Endothelial cell (in vitro differentiated cells): ENCODE results near the gene LSG1. TPM values are rescaled to one million over a fixed set of nuclear protein-coding genes. Genes with fewer than 3 reads are reported as not detected.
A peak's percentile ranks its signal among the peaks of the same experiment; 100 is the strongest.

ENCODE experiments used
- DNase-seq: peaks from one replicate; pipeline ENCODE4 v3.0.0; 2021; ENCODE audit warnings: low spot score
- H3K27ac Mint-ChIP-seq: one replicate; pipeline ENCODE4 v1.8.0; 2021; ENCODE audit warnings: mixed read lengths, inconsistent platforms; ENCODE audit not compliant: unreplicated experiment
- H3K27me3 Mint-ChIP-seq: one replicate; pipeline ENCODE4 v1.8.0; 2021; ENCODE audit warnings: mild to moderate bottlenecking, moderate library complexity, mixed read lengths, inconsistent platforms; ENCODE audit not compliant: unreplicated experiment
- H3K36me3 Mint-ChIP-seq: one replicate; pipeline ENCODE4 v1.8.0; 2021; ENCODE audit warnings: mild to moderate bottlenecking, low read depth, mixed read lengths, inconsistent platforms; ENCODE audit not compliant: unreplicated experiment
- H3K4me1 Mint-ChIP-seq: one replicate; pipeline ENCODE4 v1.8.0; 2021; ENCODE audit warnings: mild to moderate bottlenecking, mixed read lengths, inconsistent platforms; ENCODE audit not compliant: unreplicated experiment
- H3K4me3 Mint-ChIP-seq: one replicate; pipeline ENCODE4 v1.8.0; 2021; ENCODE audit warnings: mild to moderate bottlenecking, mixed read lengths, inconsistent platforms; ENCODE audit not compliant: unreplicated experiment
- H3K9me3 Mint-ChIP-seq: one replicate; pipeline ENCODE4 v1.8.0; 2021; ENCODE audit warnings: mixed read lengths, inconsistent platforms; ENCODE audit not compliant: unreplicated experiment
- total RNA-seq: library from RNA; stranded (reverse); fragmentation: NEBNext Ultra II Directional; extraction: Animal tissue kit (Norgen Biotek cat#: 25700); gene quantifications from one replicate; pipeline ENCODE4 v1.2.1, GENCODE V29; 2021; ENCODE audit not compliant: unreplicated experiment
- TF ChIP-seq, protein P1 (sequence below): fragments of 200-600 bp; sonication (generic); IDR thresholded peaks from one replicate; pipeline ENCODE4 v1.5.0; 2021; ENCODE audit warnings: antibody characterized with exemption; ENCODE audit not compliant: unreplicated experiment

Gene LSG1
- total RNA-seq, 1 donor from 2014 or later = 35.8 TPM

DNA sequence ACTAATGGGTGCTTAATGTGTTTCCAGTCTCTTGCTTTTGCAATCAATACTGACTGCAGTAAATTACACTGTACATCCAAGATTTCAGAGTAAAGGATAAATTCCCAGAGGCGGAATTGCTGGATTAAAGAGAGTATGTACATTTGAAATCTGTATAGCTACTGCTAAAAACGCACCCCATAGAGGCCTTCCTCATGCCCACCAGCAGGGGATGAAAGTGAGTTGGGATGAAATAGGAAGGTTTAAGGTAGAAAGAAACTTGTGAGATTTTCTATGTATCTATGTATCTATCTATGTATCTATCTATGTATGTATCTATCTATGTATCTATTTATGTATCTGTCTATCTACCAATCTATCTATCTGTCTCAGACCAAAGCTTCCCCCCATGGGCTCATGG, 67.2 kb downstream of the LSG1 start:
- Mint-ChIP-seq H3K27ac (no peak overlapping the region), H3K9me3 (no peaks in the 10 kb centered on the region), H3K27me3 (peaks cover 3% of the 10 kb centered on the region), H3K36me3 (peaks cover 35% of the 10 kb centered on the region), H3K4me1 (no peaks in the 10 kb centered on the region), H3K4me3 (no peak overlapping the region)
- DNase-seq = no peak
- TF ChIP-seq, protein P1, sequence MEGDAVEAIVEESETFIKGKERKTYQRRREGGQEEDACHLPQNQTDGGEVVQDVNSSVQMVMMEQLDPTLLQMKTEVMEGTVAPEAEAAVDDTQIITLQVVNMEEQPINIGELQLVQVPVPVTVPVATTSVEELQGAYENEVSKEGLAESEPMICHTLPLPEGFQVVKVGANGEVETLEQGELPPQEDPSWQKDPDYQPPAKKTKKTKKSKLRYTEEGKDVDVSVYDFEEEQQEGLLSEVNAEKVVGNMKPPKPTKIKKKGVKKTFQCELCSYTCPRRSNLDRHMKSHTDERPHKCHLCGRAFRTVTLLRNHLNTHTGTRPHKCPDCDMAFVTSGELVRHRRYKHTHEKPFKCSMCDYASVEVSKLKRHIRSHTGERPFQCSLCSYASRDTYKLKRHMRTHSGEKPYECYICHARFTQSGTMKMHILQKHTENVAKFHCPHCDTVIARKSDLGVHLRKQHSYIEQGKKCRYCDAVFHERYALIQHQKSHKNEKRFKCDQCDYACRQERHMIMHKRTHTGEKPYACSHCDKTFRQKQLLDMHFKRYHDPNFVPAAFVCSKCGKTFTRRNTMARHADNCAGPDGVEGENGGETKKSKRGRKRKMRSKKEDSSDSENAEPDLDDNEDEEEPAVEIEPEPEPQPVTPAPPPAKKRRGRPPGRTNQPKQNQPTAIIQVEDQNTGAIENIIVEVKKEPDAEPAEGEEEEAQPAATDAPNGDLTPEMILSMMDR = no peak

DNA sequence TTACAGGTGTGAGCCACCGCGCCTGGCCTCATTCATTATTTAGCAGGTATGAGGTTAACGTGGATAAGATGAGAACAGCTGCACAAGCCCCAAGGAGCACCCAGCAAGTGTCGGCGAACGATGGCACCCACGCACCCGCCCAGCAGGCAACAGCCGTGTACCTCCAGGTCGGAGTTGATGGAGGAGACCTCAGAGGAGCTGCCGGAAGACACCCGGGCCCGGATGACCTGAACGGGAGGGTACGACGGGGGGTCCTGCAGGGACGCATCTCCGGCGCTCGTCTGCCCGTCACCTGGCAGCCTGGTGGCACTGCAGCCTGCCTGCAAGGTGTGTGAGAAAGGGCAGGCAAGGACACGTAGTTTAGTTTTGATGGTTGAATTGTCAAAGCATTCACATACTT, 67.9 kb downstream of the LSG1 start:
- Mint-ChIP-seq H3K27ac (no peak overlapping the region), H3K4me3 (no peak overlapping the region), H3K9me3 (no peaks in the 10 kb centered on the region), H3K27me3 (peaks cover 1% of the 10 kb centered on the region), H3K36me3 (peaks cover 32% of the 10 kb centered on the region), H3K4me1 (no peaks in the 10 kb centered on the region)
- DNase-seq = no peak
- TF ChIP-seq, protein P1 = no peak

DNA sequence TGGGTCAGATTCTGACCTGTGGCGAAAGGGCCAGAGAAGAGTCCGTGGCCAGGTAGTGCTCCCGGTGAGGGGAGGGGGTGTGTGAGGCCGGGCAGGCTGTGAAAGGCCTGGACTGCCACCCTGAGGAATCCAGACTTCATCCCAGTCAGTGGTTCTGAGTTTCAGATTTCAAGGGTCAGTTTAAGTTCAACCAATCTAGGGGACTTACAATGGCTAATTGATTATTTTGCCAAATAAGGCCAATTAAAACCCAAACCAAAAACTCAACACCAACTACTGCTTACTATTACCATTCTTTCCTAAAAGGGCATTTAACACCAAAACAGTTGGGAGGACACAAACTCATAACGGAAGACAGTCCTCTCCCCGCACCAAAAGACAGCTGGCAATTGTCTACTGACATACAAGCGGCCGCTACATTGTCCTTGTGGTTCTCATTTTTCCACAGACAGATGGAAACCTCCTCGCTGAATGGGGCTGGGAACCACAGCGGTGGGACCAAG, 69.3 kb downstream of the LSG1 start:
- no peak for DNase-seq
- peaks cover 1% of the 10 kb centered on the region for H3K27me3 Mint-ChIP-seq
- no peak overlapping the region for H3K4me3 Mint-ChIP-seq
- TF ChIP-seq, protein P1 = no peak
- no peaks in the 10 kb centered on the region for H3K4me1 Mint-ChIP-seq
- H3K36me3 Mint-ChIP-seq = peaks cover 29% of the 10 kb centered on the region
- H3K27ac Mint-ChIP-seq = no peak overlapping the region
- no peaks in the 10 kb centered on the region for H3K9me3 Mint-ChIP-seq

DNA sequence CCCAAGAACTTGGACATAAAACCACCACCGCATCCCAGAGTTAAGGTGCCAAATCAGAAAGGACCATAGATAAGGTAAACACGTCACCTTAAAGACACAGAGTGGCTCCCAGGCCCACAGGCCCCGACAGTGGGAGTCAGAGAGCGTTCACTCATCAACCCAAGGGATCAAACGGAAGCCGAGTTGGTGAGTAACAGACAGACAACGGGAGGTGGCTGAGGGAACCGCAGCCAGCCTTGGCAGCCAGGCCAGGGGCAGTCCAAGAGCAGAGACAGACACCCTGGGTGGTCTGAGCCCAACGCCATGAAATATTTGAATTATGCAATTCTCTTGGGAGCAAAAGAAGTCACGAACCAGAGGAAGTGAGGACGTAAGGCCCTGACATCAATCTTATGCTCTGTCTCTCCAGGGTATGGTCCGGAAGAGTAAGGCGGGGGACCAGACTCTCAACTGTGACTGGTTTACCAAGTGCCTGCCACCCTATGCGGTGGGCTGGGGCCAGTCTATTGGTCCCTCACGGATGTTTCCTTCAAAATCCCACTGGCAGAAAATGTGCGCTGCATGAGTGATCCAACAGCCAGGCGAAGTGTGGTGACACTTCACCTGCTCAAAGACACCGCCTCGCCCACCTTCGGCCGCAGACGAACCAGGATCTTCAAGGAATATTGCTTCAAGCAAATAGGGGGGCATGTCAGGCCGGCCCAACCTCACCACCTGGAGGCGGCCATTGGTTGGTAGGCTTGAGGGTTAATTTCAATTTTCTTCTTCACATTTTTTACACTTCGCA, 73.0 kb downstream of the LSG1 start:
- TF ChIP-seq, protein P1 = no peak
- Mint-ChIP-seq H3K9me3 (no peaks in the 10 kb centered on the region), H3K36me3 (peaks cover 23% of the 10 kb centered on the region), H3K27ac (no peak overlapping the region), H3K4me3 (peak overlapping the region; percentile 62), H3K4me1 (no peaks in the 10 kb centered on the region), H3K27me3 (no peaks in the 10 kb centered on the region)
- DNase-seq = no peak

DNA sequence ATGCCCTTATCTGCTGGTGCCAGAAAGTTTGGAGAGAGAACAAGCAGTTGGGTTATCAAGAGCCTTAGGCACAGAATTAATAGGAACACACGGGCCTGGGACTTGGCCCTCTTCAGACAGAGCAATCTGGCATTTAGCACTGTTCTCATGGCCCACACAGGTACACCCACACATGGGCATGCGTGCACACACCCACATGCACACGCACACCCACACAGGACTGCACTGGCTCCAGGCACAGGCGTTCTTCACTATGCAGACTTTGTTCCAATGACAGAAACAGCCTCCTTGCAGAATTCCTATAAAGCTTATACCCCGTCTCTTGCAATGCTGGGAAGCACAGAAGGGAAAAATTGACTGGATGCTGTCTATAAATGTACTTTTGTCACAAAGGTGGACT, 75.1 kb downstream of the LSG1 start:
- no peaks in the 10 kb centered on the region for H3K27me3 Mint-ChIP-seq
- no peak for DNase-seq
- H3K4me3 Mint-ChIP-seq = no peak overlapping the region
- TF ChIP-seq, protein P1 = no peak
- H3K4me1 Mint-ChIP-seq = peaks cover 4% of the 10 kb centered on the region
- peaks cover 21% of the 10 kb centered on the region for H3K36me3 Mint-ChIP-seq
- no peak overlapping the region for H3K27ac Mint-ChIP-seq
- no peaks in the 10 kb centered on the region for H3K9me3 Mint-ChIP-seq
